Loucy (cell line): ENCODE measurements around the gene LRRC4B.

ENCODE experiments used
- H2AFZ ChIP-seq: fragments of 200-600 bp; sonication (generic); 2 replicates; pipeline ENCODE4 v1.6.0; 2016; ENCODE audit warnings: antibody characterized with exemption, mild to moderate bottlenecking, low read length, moderate library complexity
- H3F3A ChIP-seq: fragments of 200-600 bp; 2 replicates; pipeline ENCODE4 v1.6.0; 2016; ENCODE audit warnings: antibody characterized with exemption, low read depth, mild to moderate bottlenecking
- H3K27me3 ChIP-seq: fragments of 200-600 bp; sonication (generic); 2 replicates; pipeline ENCODE4 v1.6.1; 2014; ENCODE audit warnings: low read length, mild to moderate bottlenecking; ENCODE audit not compliant: insufficient read depth, poor library complexity, severe bottlenecking
- H3K36me3 ChIP-seq: fragments of 200-600 bp; sonication (generic); 2 replicates; pipeline ENCODE4 v1.6.1; 2016; ENCODE audit warnings: low read length; ENCODE audit not compliant: insufficient read depth
- H3K4me1 ChIP-seq: fragments of 200-600 bp; sonication (generic); 2 replicates; pipeline ENCODE4 v1.5.1; 2014; ENCODE audit warnings: low read length, mild to moderate bottlenecking; ENCODE audit not compliant: insufficient read depth, poor library complexity, severe bottlenecking
- H3K4me2 ChIP-seq: fragments of 200-600 bp; sonication (generic); 2 replicates; pipeline ENCODE4 v1.6.0; 2014; ENCODE audit warnings: antibody characterized with exemption, low read length, low read depth, mild to moderate bottlenecking; ENCODE audit not compliant: poor library complexity, severe bottlenecking
- H3K4me3 ChIP-seq: fragments of 200-600 bp; sonication (generic); 2 replicates; pipeline ENCODE4 v1.5.1; 2014; ENCODE audit warnings: low read length, mild to moderate bottlenecking, mixed read lengths; ENCODE audit not compliant: poor library complexity, severe bottlenecking
- H3K79me2 ChIP-seq: fragments of 200-600 bp; sonication (generic); 2 replicates; pipeline ENCODE4 v1.6.1; 2014; ENCODE audit warnings: low read length; ENCODE audit not compliant: insufficient read depth
- H3K9ac ChIP-seq: fragments of 200-600 bp; sonication (generic); 2 replicates; pipeline ENCODE4 v1.6.0; 2014; ENCODE audit warnings: mild to moderate bottlenecking, low read depth, low read length, moderate library complexity; ENCODE audit not compliant: poor library complexity, severe bottlenecking
- H3K9me2 ChIP-seq: fragments of 200-600 bp; sonication (generic); replicated peaks from 2 replicates; pipeline ENCODE4 v1.6.1; 2016; ENCODE audit warnings: low read depth, low read length, mixed read lengths
- H3K9me3 ChIP-seq: fragments of 200-600 bp; sonication (generic); 2 replicates; pipeline ENCODE4 v1.6.1; 2014; ENCODE audit warnings: mild to moderate bottlenecking, antibody characterized with exemption, low read length, low read depth; ENCODE audit not compliant: insufficient read depth
- H4K20me1 ChIP-seq: fragments of 200-600 bp; sonication (generic); 2 replicates; pipeline ENCODE4 v1.6.0; 2014; ENCODE audit warnings: antibody characterized with exemption, low read length, mild to moderate bottlenecking; ENCODE audit not compliant: insufficient read depth, poor library complexity, severe bottlenecking
- CTCF ChIP-seq: fragments of 200-600 bp; sonication (generic); conservative IDR thresholded peaks from 2 replicates; pipeline ENCODE4 v1.5.1; 2014; ENCODE audit warnings: mild to moderate bottlenecking, antibody characterized with exemption, low read length
- EZH2phosphoT487 ChIP-seq: fragments of 200-600 bp; IDR thresholded peaks from 2 replicates; pipeline ENCODE4 v1.6.1; 2018; ENCODE audit warnings: antibody characterized with exemption, mild to moderate bottlenecking, moderate library complexity, borderline replicate concordance

Gene LRRC4B

GRCh38 chr19:50481351-50482149 lies 86.7 kb downstream of the LRRC4B start:
- Histone ChIP-seq H3K9me3 (no peaks in the 10 kb centered on the region), H3K4me1 (no peaks in the 10 kb centered on the region), H3K4me3 (no peak overlapping the region), H3K9me2 (no peaks in the 10 kb centered on the region), H3F3A (no peaks in the 10 kb centered on the region), H4K20me1 (no peaks in the 10 kb centered on the region), H3K79me2 (no peaks in the 10 kb centered on the region), H3K4me2 (no peak overlapping the region), H3K9ac (no peak overlapping the region), H3K27me3 (no peaks in the 10 kb centered on the region), H2AFZ (no peak overlapping the region), H3K36me3 (no peaks in the 10 kb centered on the region)
- TF ChIP-seq EZH2phosphoT487 (no peak), CTCF (no peak)

GRCh38 chr19:50480281-50481111 lies 87.7 kb downstream of the LRRC4B start:
- Histone ChIP-seq H3K9ac (no peak overlapping the region), H3F3A (no peaks in the 10 kb centered on the region), H3K79me2 (no peaks in the 10 kb centered on the region), H3K9me3 (no peaks in the 10 kb centered on the region), H3K4me1 (no peaks in the 10 kb centered on the region), H4K20me1 (no peaks in the 10 kb centered on the region), H3K4me3 (no peak overlapping the region), H3K4me2 (no peak overlapping the region), H3K27me3 (no peaks in the 10 kb centered on the region), H3K36me3 (no peaks in the 10 kb centered on the region), H2AFZ (no peak overlapping the region), H3K9me2 (no peaks in the 10 kb centered on the region)
- TF ChIP-seq CTCF, result no peak
- no peak for TF ChIP-seq EZH2phosphoT487

- Histone ChIP-seq H3K4me2 (no peak overlapping the region), H3K79me2 (no peaks in the 10 kb centered on the region), H3F3A (no peaks in the 10 kb centered on the region), H4K20me1 (no peaks in the 10 kb centered on the region), H3K9me3 (no peaks in the 10 kb centered on the region), H3K27me3 (no peaks in the 10 kb centered on the region), H2AFZ (no peak overlapping the region), H3K9ac (no peak overlapping the region), H3K4me3 (no peak overlapping the region), H3K9me2 (no peaks in the 10 kb centered on the region), H3K36me3 (no peaks in the 10 kb centered on the region), H3K4me1 (no peaks in the 10 kb centered on the region)
- no peak for TF ChIP-seq EZH2phosphoT487
- no peak for TF ChIP-seq CTCF
Measured at GRCh38 chr19:50479761-50480251, 88.4 kb downstream of the LRRC4B start.
